K562 (cell line): Measurements from ENCODE around the gene GOLGA2. TPM values are rescaled to one million over a fixed set of nuclear protein-coding genes. Genes with fewer than 3 reads are reported as not detected.

Experiments used
- ARHGAP35 ChIP-seq: fragments of 450-650 bp; IDR thresholded peaks from 2 replicates; pipeline ENCODE4 v1.6.1; 2018; ENCODE audit not compliant: partially characterized antibody
- ATF2 ChIP-seq: sonication (generic); formaldehyde crosslinking; IDR thresholded peaks from 2 replicates; pipeline ENCODE4 v1.8.1; 2022; ENCODE audit warnings: missing genetic modification reagents
- EP300 ChIP-seq: IDR thresholded peaks from 2 replicates; pipeline ENCODE4 v1.6.1; 2012; ENCODE audit warnings: low read length, improper control_type of control experiment
- FOSL1 ChIP-seq: fragments of 200-800 bp; sonication (Bioruptor generic); conservative IDR thresholded peaks from 2 replicates; pipeline ENCODE4 v1.6.1; 2016; ENCODE audit warnings: missing genetic modification characterization, missing compliant biosample characterization
- GATA2 ChIP-seq: sonication (generic); formaldehyde crosslinking; IDR thresholded peaks from 2 replicates; pipeline ENCODE4 v1.4.0; 2020; ENCODE audit warnings: mild to moderate bottlenecking, missing genetic modification reagents
- GTF2E2 ChIP-seq: fragments of 200-800 bp; sonication (Bioruptor generic); IDR thresholded peaks from 2 replicates; pipeline ENCODE4 v1.6.1; 2016; ENCODE audit warnings: missing genetic modification characterization, missing compliant biosample characterization
- HDAC8 ChIP-seq: fragments of 450-650 bp; IDR thresholded peaks from 2 replicates; pipeline ENCODE4 v1.6.1; 2016; ENCODE audit warnings: mild to moderate bottlenecking, missing genetic modification characterization, moderate library complexity, missing compliant biosample characterization
- JUND ChIP-seq, 2 experiments: IDR thresholded peaks; 2 replicates in 1 of 2; 3 replicates in 1 of 2; pipeline ENCODE4 v1.6.1; 2011; ENCODE audit warnings: borderline replicate concordance in 2 of 2, low read depth in 2 of 2, low read length in 2 of 2, improper control_type of control experiment in 1 of 2, missing biosample characterization in 1 of 2, missing genetic modification characterization in 1 of 2, missing genetic modification reagents in 1 of 2
- KDM5B ChIP-seq: fragments of 200-600 bp; sonication (generic); IDR thresholded peaks from 2 replicates; pipeline ENCODE4 v1.6.1; 2012; ENCODE audit warnings: low read depth, mild to moderate bottlenecking, moderate library complexity, low read length, control low read depth, inconsistent platforms; ENCODE audit not compliant: insufficient replicate concordance
- MBD2 ChIP-seq: sonication (generic); IDR thresholded peaks from 2 replicates; pipeline ENCODE4 v1.6.1; 2016; ENCODE audit warnings: low read depth, borderline replicate concordance
- NUFIP1 ChIP-seq: fragments of 450-650 bp; IDR thresholded peaks from 2 replicates; pipeline ENCODE4 v1.6.1; 2018; ENCODE audit not compliant: partially characterized antibody
- SIN3A ChIP-seq, 2 experiments: fragments of 150-350 bp in 1 of 2; IDR thresholded peaks; 2 replicates each; pipeline ENCODE4 v1.6.1; 2011 to 2016; ENCODE audit warnings: borderline replicate concordance in 2 of 2, low read depth in 2 of 2, low read length in 2 of 2, mild to moderate bottlenecking in 2 of 2, moderate library complexity in 2 of 2; ENCODE audit not compliant: control insufficient read depth in 1 of 2
- SIRT6 ChIP-seq: IDR thresholded peaks from one replicate; pipeline ENCODE4 v1.6.1; 2012; ENCODE audit warnings: low read depth, mild to moderate bottlenecking, control low read depth, inconsistent platforms, low read length, moderate library complexity
- SIX5 ChIP-seq, 2 experiments: IDR thresholded peaks; 2 replicates each; pipeline ENCODE4 v1.6.1; 2011; ENCODE audit warnings: low read length in 2 of 2, borderline replicate concordance in 1 of 2, low read depth in 1 of 2, mild to moderate bottlenecking in 1 of 2, moderate library complexity in 1 of 2; ENCODE audit not compliant: insufficient read depth in 1 of 2
- ZBTB12 ChIP-seq: fragments of 250-450 bp; sonication (Bioruptor Pico); IDR thresholded peaks from 2 replicates; pipeline ENCODE4 v1.4.0; 2020
- ZEB2 ChIP-seq: fragments of 450-650 bp; IDR thresholded peaks from 2 replicates; pipeline ENCODE4 v1.6.1; 2016
- ZKSCAN1 ChIP-seq: fragments of 150-350 bp; IDR thresholded peaks from 2 replicates; pipeline ENCODE4 v1.6.1; 2016; ENCODE audit warnings: low read depth, low read length
- ZNF785 ChIP-seq: fragments of 250-450 bp; sonication (Bioruptor Pico); IDR thresholded peaks from 2 replicates; pipeline ENCODE4 v1.4.0; 2020; ENCODE audit warnings: mild to moderate bottlenecking
- polyA plus RNA-seq, 8 experiments: library from polyadenylated mRNA; depleted of rRNA in 4 of 8; stranded (reverse) in 5 of 8; unstranded in 3 of 8; fragments of >200 nt; fragmentation: Nextera tagmentation in 2 of 8; fragmentation: Illumina TruSeq in 1 of 8; extraction: Ambion mirVana in 2 of 8; extraction: Trizol in 1 of 8; gene quantifications; 2 replicates each; pipeline versions ENCODE4 v1.2.1 to v1.2.3, GENCODE V29; 2011 to 2014; ENCODE audit warnings: inconsistent platforms in 1 of 8, missing spikeins in 1 of 8
- total RNA-seq, 7 experiments: library from RNA; depleted of rRNA in 6 of 7; stranded (reverse); fragments of >200 nt in 6 of 7; fragmentation: Illumina TruSeq in 2 of 7; extraction: Trizol in 2 of 7; gene quantifications; 2 replicates each; pipeline versions ENCODE4 v1.2.1 to v1.2.3, GENCODE V29; 2011 to 2021; ENCODE audit warnings: low replicate concordance in 1 of 7
- TF ChIP-seq, protein P1 (sequence below), 2 experiments: fragments of 250-450 bp in 1 of 2; fragments of 450-650 bp in 1 of 2; sonication (Bioruptor Pico) in 1 of 2; IDR thresholded peaks; 2 replicates each; pipeline versions ENCODE4 v1.6.1 to v1.8.0; 2016 to 2021; ENCODE audit warnings: mild to moderate bottlenecking in 2 of 2, moderate library complexity in 2 of 2, missing compliant biosample characterization in 1 of 2, missing genetic modification characterization in 1 of 2
- TF ChIP-seq, protein P2 (sequence below): fragments of 250-450 bp; sonication (Bioruptor Pico); IDR thresholded peaks from 2 replicates; pipeline ENCODE4 v1.4.0; 2020; ENCODE audit warnings: mild to moderate bottlenecking
- TF ChIP-seq, protein P3 (sequence below): fragments of 450-650 bp; formaldehyde crosslinking; IDR thresholded peaks from 2 replicates; pipeline ENCODE4 v1.4.0; 2020; ENCODE audit warnings: mild to moderate bottlenecking

Gene GOLGA2
- total and polyA plus RNA-seq, 9 of the 15 experiments (the other 6 are each of a cell fraction or from before 2014, with no cell fraction given) = 15.7 to 138 (median 76.0) TPM

GRCh38 chr9:128322404-128323211 is 46.8 kb upstream of the GOLGA2 start, which contains the start of the genes COQ4 and TRUB2 (continued):
- TF ChIP-seq NUFIP1 = no peak
- peak in 1 of 2 experiments; percentile 100; a peak in 2 of 4 replicates for TF ChIP-seq SIN3A (IDR thresholded peaks at IDR 0.05; ENCODE audit: borderline replicate concordance in 2 of 2, control insufficient read depth in 1 of 2, low read depth in 2 of 2, low read length in 2 of 2)
- TF ChIP-seq SIRT6 = peak; percentile 67
- no peak for TF ChIP-seq ATF2
- TF ChIP-seq JUND (IDR thresholded peaks at IDR 0.05; ENCODE audit: borderline replicate concordance, low read depth, low read length) = peak; percentile 87
- peak; percentile 90; the same call in 2 of the 3 replicates for TF ChIP-seq JUND (tag; IDR thresholded peaks at IDR 0.05; ENCODE audit: borderline replicate concordance, low read depth, low read length)
- TF ChIP-seq, protein P1, sequence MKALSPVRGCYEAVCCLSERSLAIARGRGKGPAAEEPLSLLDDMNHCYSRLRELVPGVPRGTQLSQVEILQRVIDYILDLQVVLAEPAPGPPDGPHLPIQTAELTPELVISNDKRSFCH (CRISPR knock-in tag; IDR thresholded peaks at IDR 0.05) = no peak
- TF ChIP-seq, protein P1 (tag; IDR thresholded peaks at IDR 0.05) = peak; percentile 98
- no peak for TF ChIP-seq FOSL1 (tag)
- no peak for TF ChIP-seq MBD2
- TF ChIP-seq KDM5B = peak; percentile 82
- no peak for TF ChIP-seq ZNF785 (CRISPR knock-in tag)
- peak; percentile 66 for TF ChIP-seq EP300
- TF ChIP-seq, protein P2, sequence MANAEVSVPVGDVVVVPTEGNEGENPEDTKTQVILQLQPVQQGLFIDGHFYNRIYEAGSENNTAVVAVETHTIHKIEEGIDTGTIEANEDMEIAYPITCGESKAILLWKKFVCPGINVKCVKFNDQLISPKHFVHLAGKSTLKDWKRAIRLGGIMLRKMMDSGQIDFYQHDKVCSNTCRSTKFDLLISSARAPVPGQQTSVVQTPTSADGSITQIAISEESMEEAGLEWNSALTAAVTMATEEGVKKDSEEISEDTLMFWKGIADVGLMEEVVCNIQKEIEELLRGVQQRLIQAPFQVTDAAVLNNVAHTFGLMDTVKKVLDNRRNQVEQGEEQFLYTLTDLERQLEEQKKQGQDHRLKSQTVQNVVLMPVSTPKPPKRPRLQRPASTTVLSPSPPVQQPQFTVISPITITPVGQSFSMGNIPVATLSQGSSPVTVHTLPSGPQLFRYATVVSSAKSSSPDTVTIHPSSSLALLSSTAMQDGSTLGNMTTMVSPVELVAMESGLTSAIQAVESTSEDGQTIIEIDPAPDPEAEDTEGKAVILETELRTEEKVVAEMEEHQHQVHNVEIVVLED (CRISPR knock-in tag) = peak; percentile 91
- no peak for TF ChIP-seq ZEB2
- peak; percentile 93 for TF ChIP-seq ZKSCAN1
- TF ChIP-seq, protein P3, sequence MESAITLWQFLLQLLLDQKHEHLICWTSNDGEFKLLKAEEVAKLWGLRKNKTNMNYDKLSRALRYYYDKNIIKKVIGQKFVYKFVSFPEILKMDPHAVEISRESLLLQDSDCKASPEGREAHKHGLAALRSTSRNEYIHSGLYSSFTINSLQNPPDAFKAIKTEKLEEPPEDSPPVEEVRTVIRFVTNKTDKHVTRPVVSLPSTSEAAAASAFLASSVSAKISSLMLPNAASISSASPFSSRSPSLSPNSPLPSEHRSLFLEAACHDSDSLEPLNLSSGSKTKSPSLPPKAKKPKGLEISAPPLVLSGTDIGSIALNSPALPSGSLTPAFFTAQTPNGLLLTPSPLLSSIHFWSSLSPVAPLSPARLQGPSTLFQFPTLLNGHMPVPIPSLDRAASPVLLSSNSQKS (CRISPR knock-in tag) = no peak
- TF ChIP-seq GATA2 (CRISPR knock-in tag) = no peak
- TF ChIP-seq ZBTB12 (CRISPR knock-in tag) = peak; percentile 77
- no peak for TF ChIP-seq GTF2E2 (tag)
- peak; percentile 85 for TF ChIP-seq HDAC8
- TF ChIP-seq SIX5 (IDR thresholded peaks at IDR 0.05; ENCODE audit: borderline replicate concordance in 1 of 2, insufficient read depth in 1 of 2, low read depth in 1 of 2, low read length in 2 of 2) = peak in 1 of 2 experiments; percentile 90; a peak in 2 of 4 replicates
- TF ChIP-seq ARHGAP35 = no peak
